MCF 10A (cell line): ENCODE data around the gene ACSBG1. TPM values are rescaled to one million over a fixed set of nuclear protein-coding genes. Genes with fewer than 3 reads are reported as not detected.

Experiments
- BruUV-seq: library from RNA; stranded (reverse); fragments of 400-500 nt; replicated peaks from 2 replicates; lab custom pipeline; 2021; lab: Mats Ljungman, UMichigan
- CTCF ChIA-PET: fragments of 300-600 bp; sonication (Branson Sonifier 250); formaldehyde crosslinking; extraction: SDS; loops from one replicate; lab custom pipeline; 2021; ENCODE audit warnings: antibody characterized with exemption, inconsistent platforms; lab: Yijun Ruan, JAX
- POLR2A ChIA-PET: fragments of 300-600, 350-650 bp; sonication (Branson Sonifier 250); formaldehyde crosslinking; extraction: SDS; loops from one replicate; lab custom pipeline; 2020; ENCODE audit warnings: antibody characterized with exemption, inconsistent platforms; lab: Yijun Ruan, JAX
- DNase-seq: peaks from one replicate; pipeline ENCODE4 v3.0.0-alpha.2; 2018; ENCODE audit not compliant: unreplicated experiment
- H3K27ac Mint-ChIP-seq: one replicate; pipeline ENCODE4 v1.8.0; 2022; ENCODE audit warnings: mild to moderate bottlenecking, low read depth, mixed read lengths; ENCODE audit not compliant: unreplicated experiment
- H3K27me3 Mint-ChIP-seq: one replicate; pipeline ENCODE4 v1.8.0; 2022; ENCODE audit warnings: mixed read lengths; ENCODE audit not compliant: insufficient read depth, unreplicated experiment
- H3K36me3 Mint-ChIP-seq: one replicate; pipeline ENCODE4 v1.8.0; 2022; ENCODE audit warnings: mild to moderate bottlenecking, moderate library complexity, mixed read lengths; ENCODE audit not compliant: insufficient read depth, unreplicated experiment
- H3K4me1 Mint-ChIP-seq: one replicate; pipeline ENCODE4 v1.8.0; 2022; ENCODE audit warnings: mixed read lengths; ENCODE audit not compliant: insufficient read depth, unreplicated experiment
- H3K4me3 Mint-ChIP-seq: one replicate; pipeline ENCODE4 v1.8.0; 2022; ENCODE audit warnings: mild to moderate bottlenecking, moderate library complexity, mixed read lengths; ENCODE audit not compliant: unreplicated experiment
- H3K9me3 Mint-ChIP-seq: one replicate; pipeline ENCODE4 v1.8.0; 2022; ENCODE audit warnings: mixed read lengths; ENCODE audit not compliant: unreplicated experiment
- intact Hi-C: fragments of 100-400 bp; cut with micrococcal nuclease; formaldehyde crosslinking; loops from 2 replicates; pipeline ENCODE4 v1.14.1; 2022
- total RNA-seq: library from RNA; stranded (reverse); gene quantifications from 2 replicates; pipeline ENCODE4 v1.2.3, GENCODE V29; 2022
- TF ChIP-seq, protein P1 (sequence below): fragments of 200-600 bp; IDR thresholded peaks from one replicate; pipeline ENCODE4 v1.8.0; 2022; ENCODE audit warnings: antibody characterized with exemption, mild to moderate bottlenecking; ENCODE audit not compliant: unreplicated experiment

ACSBG1 gene
- total RNA-seq, 1 experiment from 2014 or later = not detected

DNA sequence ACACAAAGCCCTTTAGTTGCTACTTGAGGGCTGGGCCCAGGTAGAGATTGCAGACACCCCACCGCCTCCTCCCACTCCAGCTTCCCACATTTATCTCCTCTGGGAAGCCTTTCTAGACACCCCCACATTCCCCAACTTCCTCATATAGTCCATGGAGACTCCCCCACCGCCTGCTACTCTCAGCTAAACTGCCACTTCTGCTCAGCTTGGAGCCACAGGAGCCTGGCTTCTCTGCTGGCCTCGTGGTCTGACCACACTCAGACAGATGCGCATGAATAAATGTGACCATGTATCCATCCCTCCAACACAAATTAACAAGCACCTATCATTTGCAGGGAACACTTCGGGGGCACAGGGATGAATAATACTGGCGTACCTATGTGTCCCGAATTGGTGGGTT lies 10.5 kb upstream of the ACSBG1 start:
- no peak overlapping the region for H3K27ac Mint-ChIP-seq
- H3K4me3 Mint-ChIP-seq = no peak overlapping the region
- TF ChIP-seq, protein P1, sequence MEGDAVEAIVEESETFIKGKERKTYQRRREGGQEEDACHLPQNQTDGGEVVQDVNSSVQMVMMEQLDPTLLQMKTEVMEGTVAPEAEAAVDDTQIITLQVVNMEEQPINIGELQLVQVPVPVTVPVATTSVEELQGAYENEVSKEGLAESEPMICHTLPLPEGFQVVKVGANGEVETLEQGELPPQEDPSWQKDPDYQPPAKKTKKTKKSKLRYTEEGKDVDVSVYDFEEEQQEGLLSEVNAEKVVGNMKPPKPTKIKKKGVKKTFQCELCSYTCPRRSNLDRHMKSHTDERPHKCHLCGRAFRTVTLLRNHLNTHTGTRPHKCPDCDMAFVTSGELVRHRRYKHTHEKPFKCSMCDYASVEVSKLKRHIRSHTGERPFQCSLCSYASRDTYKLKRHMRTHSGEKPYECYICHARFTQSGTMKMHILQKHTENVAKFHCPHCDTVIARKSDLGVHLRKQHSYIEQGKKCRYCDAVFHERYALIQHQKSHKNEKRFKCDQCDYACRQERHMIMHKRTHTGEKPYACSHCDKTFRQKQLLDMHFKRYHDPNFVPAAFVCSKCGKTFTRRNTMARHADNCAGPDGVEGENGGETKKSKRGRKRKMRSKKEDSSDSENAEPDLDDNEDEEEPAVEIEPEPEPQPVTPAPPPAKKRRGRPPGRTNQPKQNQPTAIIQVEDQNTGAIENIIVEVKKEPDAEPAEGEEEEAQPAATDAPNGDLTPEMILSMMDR = no peak
- BruUV-seq = no TSS peak
- no peak for DNase-seq
- intact Hi-C loops = loop anchor here (5.0 kb wide), 3 partner anchors 113 to 343 kb away; partner anchors contain the start of gene CIB2
- H3K36me3 Mint-ChIP-seq = no peaks in the 10 kb centered on the region
- no peaks in the 10 kb centered on the region for H3K27me3 Mint-ChIP-seq
- peaks cover 5% of the 10 kb centered on the region for H3K4me1 Mint-ChIP-seq
- H3K9me3 Mint-ChIP-seq = no peaks in the 10 kb centered on the region
- ChIA-PET POLR2A (no interaction called here), CTCF (interaction anchor here (0.8 to 10.7 kb wide), 6 partner anchors 49 to 278 kb away, joined by 3 to 173 read pairs (median 6); no protein-coding TSS in a partner anchor)

DNA sequence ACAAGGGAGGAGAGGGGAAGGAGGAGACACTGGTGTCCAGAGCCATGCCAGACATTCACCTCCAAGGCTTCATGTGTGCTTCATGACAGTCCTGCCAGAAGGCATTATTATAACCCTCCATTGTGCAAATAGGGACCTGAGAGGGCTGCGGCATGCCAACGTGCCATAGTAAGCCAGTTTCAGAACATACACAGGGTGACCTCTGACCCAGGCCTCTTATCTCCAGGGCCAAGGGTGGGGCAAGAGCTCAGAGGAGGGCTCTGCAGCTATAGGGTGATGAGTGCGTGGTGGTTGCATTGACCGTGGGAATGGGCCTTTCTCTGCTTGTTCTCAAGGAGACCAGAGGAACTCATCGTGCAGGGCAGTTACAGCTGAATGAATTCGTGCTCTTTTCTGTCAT lies 9.7 kb upstream of the ACSBG1 start:
- intact Hi-C loops = loop anchor here (5.0 kb wide), 3 partner anchors 112 to 342 kb away; partner anchors contain the start of gene CIB2
- Mint-ChIP-seq H3K27me3 (no peaks in the 10 kb centered on the region), H3K36me3 (no peaks in the 10 kb centered on the region), H3K27ac (no peak overlapping the region), H3K9me3 (no peaks in the 10 kb centered on the region), H3K4me3 (no peak overlapping the region), H3K4me1 (peaks cover 5% of the 10 kb centered on the region)
- ChIA-PET CTCF (interaction anchor here (0.8 to 10.7 kb wide), 5 partner anchors 48 to 278 kb away, joined by 4 to 173 read pairs (median 7); no protein-coding TSS in a partner anchor), POLR2A (no interaction called here)
- no TSS peak for BruUV-seq
- no peak for DNase-seq
- TF ChIP-seq, protein P1 = no peak

DNA sequence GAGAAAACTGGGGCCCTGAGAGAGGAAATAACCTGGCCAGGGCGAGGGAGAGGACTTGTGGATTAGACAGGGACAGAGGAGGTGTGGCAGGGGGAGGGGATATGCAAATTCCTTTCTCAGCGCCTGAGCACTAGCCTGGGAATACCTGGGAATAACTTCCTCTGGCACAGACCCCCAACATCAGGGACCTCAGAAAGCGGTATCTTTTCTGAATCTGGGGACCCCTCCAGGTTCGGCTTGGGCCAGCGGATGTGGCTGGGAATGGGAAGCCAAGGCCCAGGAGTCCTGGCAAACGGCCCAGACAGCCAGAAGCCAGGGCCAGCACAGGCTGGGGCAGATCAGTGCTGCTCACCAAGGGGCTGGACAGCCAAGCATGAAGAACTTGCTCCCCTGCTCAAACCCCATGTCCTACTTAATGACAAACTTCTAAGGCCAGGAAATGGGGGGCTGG lies 9.2 kb upstream of the ACSBG1 start:
- intact Hi-C loops = loop anchor here (5.0 kb wide), 3 partner anchors 111 to 341 kb away; partner anchors contain the start of gene CIB2
- Mint-ChIP-seq H3K27ac (no peak overlapping the region), H3K4me3 (no peak overlapping the region), H3K9me3 (no peaks in the 10 kb centered on the region), H3K27me3 (no peaks in the 10 kb centered on the region), H3K4me1 (peaks cover 5% of the 10 kb centered on the region), H3K36me3 (no peaks in the 10 kb centered on the region)
- POLR2A ChIA-PET = no interaction called here
- CTCF ChIA-PET = interaction anchor here (0.7 to 10.7 kb wide), 7 partner anchors 47 to 285 kb away, joined by 3 to 173 read pairs (median 10); partner anchors contain the start of gene CIB2
- DNase-seq = peak; percentile 67
- BruUV-seq = no TSS peak
- TF ChIP-seq, protein P1 = no peak

DNA sequence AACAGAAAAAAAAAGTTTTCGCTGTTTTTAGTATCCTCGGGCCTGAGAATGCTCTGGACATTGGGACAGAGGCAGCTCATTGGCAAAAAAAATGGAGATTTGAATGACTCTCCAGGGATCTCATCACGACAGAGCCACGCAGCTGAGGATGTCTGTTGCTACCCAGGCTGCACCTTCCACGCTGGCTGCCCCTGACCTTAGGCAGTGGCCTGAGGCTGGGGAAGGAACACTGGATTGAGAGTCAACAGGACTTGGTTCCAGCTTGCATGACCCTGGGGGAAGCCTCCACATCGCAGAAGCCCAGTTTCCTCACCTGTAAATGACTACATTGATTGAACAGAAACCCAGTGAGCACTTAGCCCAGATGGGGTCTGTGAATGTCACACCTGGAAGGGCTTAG lies 8.7 kb upstream of the ACSBG1 start:
- Mint-ChIP-seq H3K4me3 (no peak overlapping the region), H3K27me3 (no peaks in the 10 kb centered on the region), H3K4me1 (peaks cover 5% of the 10 kb centered on the region), H3K36me3 (no peaks in the 10 kb centered on the region), H3K27ac (no peak overlapping the region), H3K9me3 (no peaks in the 10 kb centered on the region)
- intact Hi-C loops = loop anchor here (5.0 kb wide), 3 partner anchors 111 to 341 kb away; partner anchors contain the start of gene CIB2
- TF ChIP-seq, protein P1 = no peak
- no peak for DNase-seq
- POLR2A ChIA-PET = interaction anchor here (1.0 kb wide), 1 partner anchor 94 kb away, joined by 3 read pairs; the partner anchor contains the start of gene IDH3A
- no TSS peak for BruUV-seq
- CTCF ChIA-PET = interaction anchor here (0.7 to 10.7 kb wide), 14 partner anchors 12 to 284 kb away, joined by 3 to 173 read pairs (median 7); partner anchors contain the start of gene CIB2
